K562 (cell line): ENCODE results near the gene CNOT1. TPM values are rescaled to one million over a fixed set of nuclear protein-coding genes. Genes with fewer than 3 reads are reported as not detected.

Experiments
- ATAC-seq: fragments of 200-7000 bp; cut with Tn5 transposase; 3 replicates; pipeline ENCODE4 v1.9.1; 2020; ENCODE audit warnings: moderate library complexity
- BruUV-seq: library from RNA; stranded (reverse); fragments of 400-500 nt; replicated peaks from 2 replicates; lab custom pipeline; 2021; lab: Mats Ljungman, UMichigan
- CTCF ChIA-PET: fragments of 300-600 bp; formaldehyde crosslinking; extraction: SDS; loops from one replicate; lab custom pipeline; 2021; ENCODE audit warnings: low intra/inter-chr PET ratio; lab: Yijun Ruan, JAX
- POLR2A ChIA-PET: fragments of 300-600, 350-650 bp; sonication (Branson Sonifier 250); formaldehyde crosslinking; extraction: SDS; loops from one replicate; lab custom pipeline; 2021; ENCODE audit warnings: antibody characterized with exemption, inconsistent platforms; lab: Yijun Ruan, JAX
- DNase-seq, 4 experiments: peaks; one replicate each; pipeline versions ENCODE4 v3.0.0 to v3.0.0-alpha.2; 2011 to 2018; ENCODE audit warnings: low spot score in 3 of 4, mixed read lengths in 3 of 4; ENCODE audit errors: extremely low read depth in 1 of 4
- FAIRE-seq: peaks from 2 replicates; lab custom pipeline; 2011; peaks lifted over from hg19 to GRCh38; lab: Jason Lieb, UNC
- H2AFZ ChIP-seq: 2 replicates; pipeline ENCODE4 v1.6.0; 2011; ENCODE audit warnings: low read depth, low read length, control low read depth, inconsistent platforms
- H3K27ac ChIP-seq: fragments of 200-600 bp; 3 replicates; pipeline ENCODE4 v1.8.0; 2011; ENCODE audit warnings: low read depth, mild to moderate bottlenecking, control low read depth, inconsistent platforms, low read length, moderate library complexity, mixed read lengths; ENCODE audit errors: extremely low read depth
- H3K27me3 ChIP-seq, 2 experiments: fragments of 300-600 bp in 1 of 2; 2 replicates in 1 of 2; 3 replicates in 1 of 2; pipeline versions ENCODE4 v1.6.0 to v1.8.0; 2011; ENCODE audit warnings: inconsistent platforms in 2 of 2, low read length in 2 of 2, mild to moderate bottlenecking in 1 of 2, mixed read lengths in 1 of 2, moderate library complexity in 1 of 2; ENCODE audit not compliant: control insufficient read depth in 2 of 2, insufficient read depth in 2 of 2
- H3K36me3 ChIP-seq: fragments of 300-600 bp; 3 replicates; pipeline ENCODE4 v1.8.0; 2011; ENCODE audit warnings: mild to moderate bottlenecking, low read length, inconsistent platforms; ENCODE audit not compliant: control insufficient read depth, insufficient read depth
- H3K4me1 ChIP-seq, 2 experiments: fragments of 200-600 bp in 1 of 2; replicated peaks in 1 of 2; 2 replicates in 1 of 2; 3 replicates in 1 of 2; pipeline versions ENCODE4 v1.5.1 to v1.8.0; 2011; ENCODE audit warnings: inconsistent platforms in 2 of 2, low read length in 2 of 2, mild to moderate bottlenecking in 1 of 2, mixed read lengths in 1 of 2, moderate library complexity in 1 of 2; ENCODE audit not compliant: control insufficient read depth in 2 of 2, insufficient read depth in 2 of 2
- H3K4me2 ChIP-seq: 2 replicates; pipeline ENCODE4 v1.6.1; 2011; ENCODE audit warnings: low read length, control low read depth, inconsistent platforms, mixed read lengths; ENCODE audit not compliant: insufficient read depth
- H3K4me3 ChIP-seq: fragments of 200-600 bp; sonication (generic), shearing (Covaris generic); 2 replicates; pipeline ENCODE4 v1.5.1; 2016; ENCODE audit warnings: control low read depth, inconsistent platforms
- H3K79me2 ChIP-seq: fragments of 200-600 bp; 3 replicates; pipeline ENCODE4 v1.8.0; 2011; ENCODE audit warnings: low read length, inconsistent platforms; ENCODE audit not compliant: control insufficient read depth, insufficient read depth
- H3K9ac ChIP-seq, 2 experiments: 2 replicates each; pipeline versions ENCODE4 v1.6.0 to v1.6.1; 2011; ENCODE audit warnings: low read depth in 2 of 2, low read length in 2 of 2, control low read depth in 1 of 2, inconsistent platforms in 1 of 2, mild to moderate bottlenecking in 1 of 2, mixed read lengths in 1 of 2; ENCODE audit not compliant: insufficient read depth in 1 of 2
- H3K9me1 ChIP-seq: one replicate; pipeline ENCODE4 v1.6.0; 2011; ENCODE audit warnings: inconsistent platforms, mild to moderate bottlenecking, low read length, moderate library complexity; ENCODE audit not compliant: control insufficient read depth, insufficient read depth
- H3K9me3 ChIP-seq: replicated peaks from 2 replicates; pipeline ENCODE4 v1.5.1; 2011; ENCODE audit warnings: low read depth, low read length, inconsistent platforms; ENCODE audit not compliant: control insufficient read depth, insufficient read depth
- H4K20me1 ChIP-seq: replicated peaks from 2 replicates; pipeline ENCODE4 v1.6.1; 2011; ENCODE audit warnings: low read length, inconsistent platforms, mixed read lengths; ENCODE audit not compliant: control insufficient read depth, insufficient read depth
- BCL6 ChIP-seq: fragments of 250-450 bp; sonication (Bioruptor Pico); IDR thresholded peaks from 2 replicates; pipeline ENCODE4 v1.4.0; 2020
- KAT7 ChIP-seq: sonication (generic); formaldehyde crosslinking; IDR thresholded peaks from 2 replicates; pipeline ENCODE4 v1.8.0; 2022; ENCODE audit warnings: missing genetic modification reagents, mild to moderate bottlenecking, borderline replicate concordance
- MYC ChIP-seq, 2 experiments: fragments of 250-450 bp in 1 of 2; sonication (Bioruptor Pico) in 1 of 2; IDR thresholded peaks; 2 replicates each; pipeline versions ENCODE4 v1.5.1 to v1.6.1; 2012 to 2021; ENCODE audit warnings: low read depth in 2 of 2, borderline replicate concordance in 1 of 2, improper control_type of control experiment in 1 of 2, low read length in 1 of 2, mild to moderate bottlenecking in 1 of 2, moderate library complexity in 1 of 2
- NFIC ChIP-seq: fragments of 450-650 bp; IDR thresholded peaks from 2 replicates; pipeline ENCODE4 v1.6.1; 2017; ENCODE audit warnings: mild to moderate bottlenecking, inconsistent platforms
- NR4A1 ChIP-seq, 2 experiments: fragments of 250-450 bp in 1 of 2; fragments of 450-650 bp in 1 of 2; sonication (Bioruptor Pico) in 1 of 2; IDR thresholded peaks; 2 replicates each; pipeline versions ENCODE4 v1.4.0 to v1.6.1; 2016 to 2020; ENCODE audit warnings: mild to moderate bottlenecking in 2 of 2, missing compliant biosample characterization in 1 of 2, missing genetic modification characterization in 1 of 2, moderate library complexity in 1 of 2
- RUNX1 ChIP-seq: sonication (generic); IDR thresholded peaks from 2 replicates; pipeline ENCODE4 v1.6.1; 2016; ENCODE audit warnings: antibody characterized with exemption, low read depth
- SAP30 ChIP-seq: fragments of 200-600 bp; sonication (generic); IDR thresholded peaks from 2 replicates; pipeline ENCODE4 v1.6.1; 2012; ENCODE audit warnings: borderline replicate concordance, low read depth, mild to moderate bottlenecking, moderate library complexity, low read length, control low read depth, inconsistent platforms; ENCODE audit not compliant: insufficient read depth, poor library complexity, severe bottlenecking
- SIN3A ChIP-seq, 2 experiments: fragments of 150-350 bp in 1 of 2; IDR thresholded peaks; 2 replicates each; pipeline ENCODE4 v1.6.1; 2011 to 2016; ENCODE audit warnings: borderline replicate concordance in 2 of 2, low read depth in 2 of 2, low read length in 2 of 2, mild to moderate bottlenecking in 2 of 2, moderate library complexity in 2 of 2; ENCODE audit not compliant: control insufficient read depth in 1 of 2
- SOX6 ChIP-seq: fragments of 450-650 bp; IDR thresholded peaks from 2 replicates; pipeline ENCODE4 v1.6.1; 2014; ENCODE audit warnings: mild to moderate bottlenecking
- U2AF2 ChIP-seq: fragments of 200-400 bp; formaldehyde crosslinking; optimal IDR thresholded peaks from 2 replicates; pipeline ENCODE3; 2017; ENCODE audit warnings: low read depth, mild to moderate bottlenecking, low read length
- XRCC3 ChIP-seq: fragments of 450-650 bp; IDR thresholded peaks from 2 replicates; pipeline ENCODE4 v1.6.1; 2017; ENCODE audit warnings: mild to moderate bottlenecking, moderate library complexity
- XRCC5 ChIP-seq: fragments of 200-400 bp; formaldehyde crosslinking; IDR thresholded peaks from 2 replicates; pipeline ENCODE4 v1.6.1; 2017; ENCODE audit warnings: low read depth, mild to moderate bottlenecking, low read length
- ZNF311 ChIP-seq: fragments of 250-450 bp; sonication (Bioruptor Pico); IDR thresholded peaks from 2 replicates; pipeline ENCODE4 v1.4.0; 2020; ENCODE audit warnings: mild to moderate bottlenecking, moderate library complexity
- WGBS: fragments of 100-300 bp; shearing (Covaris generic); methylation state at CpG from one replicate; pipeline ENCODE4 v1.1.6; 2016; ENCODE audit warnings: low coverage, mixed read lengths; ENCODE audit not compliant: insufficient coverage; ENCODE audit errors: missing lambda C conversion rate; 5-methylcytosine and 5-hydroxymethylcytosine counted together
- in situ Hi-C: fragments of 300-500 bp; cut with MboI; formaldehyde crosslinking; loops from 4 replicates; pipeline ENCODE4 v1.15.0; 2018; ENCODE audit warnings: inconsistent platforms, mixed read lengths
- intact Hi-C: fragments of 100-400 bp; cut with micrococcal nuclease; formaldehyde crosslinking; loops from 2 replicates; pipeline ENCODE4 v1.14.2; 2022
- polyA plus RNA-seq, 8 experiments: library from polyadenylated mRNA; depleted of rRNA in 4 of 8; stranded (reverse) in 5 of 8; unstranded in 3 of 8; fragments of >200 nt; fragmentation: Nextera tagmentation in 2 of 8; fragmentation: Illumina TruSeq in 1 of 8; extraction: Ambion mirVana in 2 of 8; extraction: Trizol in 1 of 8; gene quantifications; 2 replicates each; pipeline versions ENCODE4 v1.2.1 to v1.2.3, GENCODE V29; 2011 to 2014; ENCODE audit warnings: inconsistent platforms in 1 of 8, missing spikeins in 1 of 8
- total RNA-seq, 7 experiments: library from RNA; depleted of rRNA in 6 of 7; stranded (reverse); fragments of >200 nt in 6 of 7; fragmentation: Illumina TruSeq in 2 of 7; extraction: Trizol in 2 of 7; gene quantifications; 2 replicates each; pipeline versions ENCODE4 v1.2.1 to v1.2.3, GENCODE V29; 2011 to 2021; ENCODE audit warnings: low replicate concordance in 1 of 7
- TF ChIP-seq, protein P1 (sequence below), 3 experiments: fragments of 200-800 bp in 1 of 3; sonication (Bioruptor generic) in 1 of 3; sonication (generic) in 1 of 3; formaldehyde crosslinking in 1 of 3; IDR thresholded peaks; 2 replicates each; pipeline versions ENCODE4 v1.6.1 to v1.8.0; 2016 to 2022; ENCODE audit warnings: mild to moderate bottlenecking in 2 of 3, missing compliant biosample characterization in 2 of 3, missing genetic modification characterization in 2 of 3, missing genetic modification reagents in 1 of 3
- TF ChIP-seq, protein P2 (sequence below): fragments of 250-450 bp; sonication (Bioruptor Pico); IDR thresholded peaks from 2 replicates; pipeline ENCODE4 v1.8.0; 2021; ENCODE audit warnings: borderline replicate concordance, mild to moderate bottlenecking, moderate library complexity; ENCODE audit not compliant: poor library complexity, severe bottlenecking
- TF ChIP-seq, protein P3 (sequence below): sonication (generic); formaldehyde crosslinking; IDR thresholded peaks from 2 replicates; pipeline ENCODE4 v1.8.0; 2022; ENCODE audit warnings: mild to moderate bottlenecking, missing genetic modification reagents

Gene CNOT1
- total and polyA plus RNA-seq, 9 of the 15 experiments (the other 6 are each of a cell fraction or from before 2014, with no cell fraction given): 110 to 270 (median 220) TPM

DNA sequence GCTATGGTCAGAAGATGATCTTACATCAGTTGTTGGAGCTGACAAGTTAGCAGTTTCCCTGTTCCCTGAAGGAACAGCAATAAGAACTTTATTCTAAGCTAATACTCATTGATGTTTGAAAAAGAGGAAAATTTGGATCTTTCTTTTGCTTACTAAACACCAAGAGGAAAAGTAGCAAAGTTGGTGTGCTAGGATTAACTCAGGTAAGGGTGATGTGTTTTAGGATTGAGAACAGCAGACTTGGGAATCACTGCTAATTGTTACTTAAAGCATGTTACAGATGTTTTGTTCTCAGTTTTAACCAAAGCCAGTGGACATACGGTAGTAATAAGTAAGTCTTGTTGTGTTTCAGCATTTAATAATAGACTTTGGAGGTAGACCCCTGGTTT is 110.7 kb downstream of the CNOT1 start:
- DNase-seq (no peak), ATAC-seq (no peak), FAIRE-seq (peak; percentile 37)
- ChIA-PET POLR2A (interaction anchor here (0.8 to 2.5 kb wide), 6 partner anchors 8 to 47 kb away, joined by 4 to 13 read pairs (median 5); no protein-coding TSS in a partner anchor), CTCF (no interaction called here)
- no peak overlapping the region for H2AFZ ChIP-seq
- H4K20me1 ChIP-seq: peaks cover 16% of the 10 kb centered on the region
- intact Hi-C loops (no loop called here), in situ Hi-C loops (no loop called here)
- H3K4me3 ChIP-seq: no peak overlapping the region
- H3K27me3 ChIP-seq: no peaks in the 10 kb centered on the region
- 89% methylated on average over 1 of the region's 1 CpG for WGBS
- no peak overlapping the region for H3K4me2 ChIP-seq
- no peak overlapping the region for H3K9ac ChIP-seq
- H3K79me2 ChIP-seq: peaks cover 32% of the 10 kb centered on the region
- no TSS peak for BruUV-seq
- H3K4me1 ChIP-seq: peaks cover 4 to 24% of the 10 kb centered on the region in 2 experiments; a peak in 4 of 5 replicates
- peaks cover 77% of the 10 kb centered on the region for H3K36me3 ChIP-seq
- H3K9me1 ChIP-seq: no peaks in the 10 kb centered on the region
- no peak overlapping the region for H3K27ac ChIP-seq
- no peaks in the 10 kb centered on the region for H3K9me3 ChIP-seq
- TF ChIP-seq NR4A1 (CRISPR knock-in tag; IDR thresholded peaks at IDR 0.05) (no peak), NR4A1 (tag; IDR thresholded peaks at IDR 0.05) (no peak), RUNX1 (no peak), NFIC (no peak), KAT7 (CRISPR knock-in tag) (no peak), MYC (IDR thresholded peaks at IDR 0.05; ENCODE audit: low read depth, low read length) (no peak), MYC (CRISPR knock-in tag; IDR thresholded peaks at IDR 0.05; ENCODE audit: borderline replicate concordance, low read depth) (no peak), SAP30 (no peak), SOX6 (no peak), SIN3A (IDR thresholded peaks at IDR 0.05; ENCODE audit: borderline replicate concordance in 2 of 2, control insufficient read depth in 1 of 2, low read depth in 2 of 2, low read length in 2 of 2) (no peak), XRCC5 (no peak), XRCC3 (no peak), BCL6 (CRISPR knock-in tag) (no peak), ZNF311 (CRISPR knock-in tag) (no peak), U2AF2 (no peak)
- TF ChIP-seq, protein P1, sequence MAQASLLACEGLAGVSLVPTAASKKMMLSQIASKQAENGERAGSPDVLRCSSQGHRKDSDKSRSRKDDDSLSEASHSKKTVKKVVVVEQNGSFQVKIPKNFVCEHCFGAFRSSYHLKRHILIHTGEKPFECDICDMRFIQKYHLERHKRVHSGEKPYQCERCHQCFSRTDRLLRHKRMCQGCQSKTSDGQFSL (CRISPR knock-in tag; IDR thresholded peaks at IDR 0.05): no peak
- TF ChIP-seq, protein P1 (tag; IDR thresholded peaks at IDR 0.05): no peak
- TF ChIP-seq, protein P2, sequence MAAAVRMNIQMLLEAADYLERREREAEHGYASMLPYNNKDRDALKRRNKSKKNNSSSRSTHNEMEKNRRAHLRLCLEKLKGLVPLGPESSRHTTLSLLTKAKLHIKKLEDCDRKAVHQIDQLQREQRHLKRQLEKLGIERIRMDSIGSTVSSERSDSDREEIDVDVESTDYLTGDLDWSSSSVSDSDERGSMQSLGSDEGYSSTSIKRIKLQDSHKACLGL (CRISPR knock-in tag): no peak
- TF ChIP-seq, protein P3, sequence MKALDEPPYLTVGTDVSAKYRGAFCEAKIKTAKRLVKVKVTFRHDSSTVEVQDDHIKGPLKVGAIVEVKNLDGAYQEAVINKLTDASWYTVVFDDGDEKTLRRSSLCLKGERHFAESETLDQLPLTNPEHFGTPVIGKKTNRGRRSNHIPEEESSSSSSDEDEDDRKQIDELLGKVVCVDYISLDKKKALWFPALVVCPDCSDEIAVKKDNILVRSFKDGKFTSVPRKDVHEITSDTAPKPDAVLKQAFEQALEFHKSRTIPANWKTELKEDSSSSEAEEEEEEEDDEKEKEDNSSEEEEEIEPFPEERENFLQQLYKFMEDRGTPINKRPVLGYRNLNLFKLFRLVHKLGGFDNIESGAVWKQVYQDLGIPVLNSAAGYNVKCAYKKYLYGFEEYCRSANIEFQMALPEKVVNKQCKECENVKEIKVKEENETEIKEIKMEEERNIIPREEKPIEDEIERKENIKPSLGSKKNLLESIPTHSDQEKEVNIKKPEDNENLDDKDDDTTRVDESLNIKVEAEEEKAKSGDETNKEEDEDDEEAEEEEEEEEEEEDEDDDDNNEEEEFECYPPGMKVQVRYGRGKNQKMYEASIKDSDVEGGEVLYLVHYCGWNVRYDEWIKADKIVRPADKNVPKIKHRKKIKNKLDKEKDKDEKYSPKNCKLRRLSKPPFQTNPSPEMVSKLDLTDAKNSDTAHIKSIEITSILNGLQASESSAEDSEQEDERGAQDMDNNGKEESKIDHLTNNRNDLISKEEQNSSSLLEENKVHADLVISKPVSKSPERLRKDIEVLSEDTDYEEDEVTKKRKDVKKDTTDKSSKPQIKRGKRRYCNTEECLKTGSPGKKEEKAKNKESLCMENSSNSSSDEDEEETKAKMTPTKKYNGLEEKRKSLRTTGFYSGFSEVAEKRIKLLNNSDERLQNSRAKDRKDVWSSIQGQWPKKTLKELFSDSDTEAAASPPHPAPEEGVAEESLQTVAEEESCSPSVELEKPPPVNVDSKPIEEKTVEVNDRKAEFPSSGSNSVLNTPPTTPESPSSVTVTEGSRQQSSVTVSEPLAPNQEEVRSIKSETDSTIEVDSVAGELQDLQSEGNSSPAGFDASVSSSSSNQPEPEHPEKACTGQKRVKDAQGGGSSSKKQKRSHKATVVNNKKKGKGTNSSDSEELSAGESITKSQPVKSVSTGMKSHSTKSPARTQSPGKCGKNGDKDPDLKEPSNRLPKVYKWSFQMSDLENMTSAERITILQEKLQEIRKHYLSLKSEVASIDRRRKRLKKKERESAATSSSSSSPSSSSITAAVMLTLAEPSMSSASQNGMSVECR (CRISPR knock-in tag): no peak
